ENCODE measurements around the gene CDCA3.
A peak's percentile ranks its signal among the peaks of the same experiment; 100 is the strongest.

Gene CDCA3

DNA sequence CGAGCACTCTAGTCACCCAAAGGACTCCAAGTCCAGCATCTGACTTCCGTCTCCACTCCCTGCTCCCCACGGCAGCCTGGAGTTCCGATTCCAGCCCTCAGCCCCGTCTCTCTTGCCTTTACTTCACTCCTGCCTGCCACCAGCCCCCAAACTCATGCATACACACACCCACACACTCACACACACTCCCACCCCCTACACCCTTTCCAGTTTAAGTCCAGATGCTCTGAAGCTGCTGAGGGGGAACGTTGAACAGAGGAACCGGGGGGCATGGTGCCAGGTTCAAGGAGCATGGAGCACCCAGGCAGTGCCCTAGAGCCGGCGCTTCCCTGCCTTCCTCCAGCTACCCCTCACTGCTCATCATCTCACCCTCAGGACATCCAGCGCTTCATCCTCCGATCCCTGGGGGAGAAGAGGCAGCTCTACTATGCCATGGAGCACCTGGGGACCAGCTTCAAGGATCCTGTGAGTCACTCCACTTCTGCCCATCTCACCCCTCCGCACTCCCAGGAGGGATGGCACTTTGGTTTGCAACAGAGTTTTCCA lies 19.6 kb downstream of the CDCA3 start:
- no peak for DNase-seq

DNA sequence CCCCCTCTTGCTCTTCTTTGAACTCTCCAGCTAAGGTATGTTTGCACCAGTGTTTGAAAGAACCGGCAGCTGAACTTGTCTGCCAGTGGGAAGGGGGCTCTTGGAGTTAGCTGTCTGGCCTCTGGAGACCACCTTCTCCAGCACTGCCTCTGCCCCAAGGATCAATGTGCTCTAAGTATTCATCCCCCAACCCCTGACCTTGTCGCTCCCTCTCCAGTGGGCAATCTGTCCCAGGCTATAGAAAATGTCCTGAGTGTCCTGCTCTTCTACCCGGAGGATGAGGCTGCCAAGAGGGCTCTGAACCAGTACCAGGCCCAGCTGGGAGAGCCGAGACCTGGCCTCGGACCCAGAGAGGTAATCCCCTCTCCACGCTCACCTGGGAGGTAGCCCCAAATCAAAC lies 20.1 kb downstream of the CDCA3 start:
- no peak for DNase-seq

DNA sequence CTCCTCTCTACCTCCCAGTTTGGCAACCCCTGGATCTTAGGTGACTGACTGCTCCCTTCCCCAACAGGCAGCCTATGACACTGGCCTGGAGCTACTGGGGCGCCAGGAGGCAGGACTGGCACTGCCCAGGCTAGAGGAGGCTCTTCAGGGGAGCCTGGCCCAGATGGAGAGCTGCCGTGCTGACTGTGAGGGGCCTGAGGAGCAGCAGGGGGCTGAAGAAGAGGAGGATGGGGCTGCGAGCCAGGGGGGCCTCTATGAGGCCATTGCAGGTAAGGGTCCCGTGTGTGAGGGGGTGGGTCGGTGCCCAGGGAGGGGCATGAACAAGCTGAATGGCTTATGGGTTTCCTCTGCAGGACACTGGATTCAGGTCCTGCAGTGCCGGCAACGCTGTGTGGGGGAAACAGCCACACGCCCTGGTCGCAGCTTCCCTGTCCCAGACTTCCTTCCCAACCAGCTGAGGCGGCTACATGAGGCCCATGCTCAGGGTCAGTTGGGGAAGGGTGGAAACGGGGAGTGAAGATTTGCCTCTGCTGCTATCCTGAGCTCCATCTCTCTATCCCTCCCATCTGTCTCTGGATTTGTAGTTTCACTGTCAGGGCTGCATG lies 20.7 kb downstream of the CDCA3 start:
- DNase-seq: no peak

DNA sequence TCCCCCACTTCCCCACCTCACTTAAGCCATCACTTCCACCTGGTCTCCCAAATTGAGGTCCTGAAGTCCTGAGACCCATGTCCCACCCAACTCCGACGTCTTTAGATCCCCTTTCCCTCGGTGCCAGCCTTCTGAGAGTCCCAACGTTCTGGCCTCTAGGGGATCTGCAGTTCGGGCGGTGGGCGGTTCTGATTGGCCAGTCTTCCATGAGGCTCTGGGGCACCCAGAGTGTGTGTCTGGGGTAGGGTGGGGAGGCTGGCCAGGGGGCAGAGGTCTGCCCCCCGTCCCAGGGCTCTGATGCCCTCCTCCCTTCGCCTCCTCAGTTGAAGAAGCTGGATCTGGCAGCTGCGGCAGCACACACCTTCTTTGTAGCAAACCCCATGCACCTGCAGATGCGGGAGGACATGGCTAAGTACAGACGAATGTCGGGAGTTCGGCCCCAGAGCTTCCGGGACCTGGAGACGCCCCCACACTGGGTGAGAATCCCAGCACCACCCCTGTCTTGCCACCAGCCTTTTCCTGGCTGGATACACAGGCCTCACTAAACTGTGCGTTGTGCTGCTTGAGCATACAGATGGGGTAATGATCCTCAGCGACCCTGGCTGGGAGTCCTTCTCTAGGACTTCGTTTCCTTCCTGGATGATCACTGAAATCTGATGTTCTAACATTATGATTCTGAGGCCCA lies 21.4 kb downstream of the CDCA3 start:
- no peak for DNase-seq

DNA sequence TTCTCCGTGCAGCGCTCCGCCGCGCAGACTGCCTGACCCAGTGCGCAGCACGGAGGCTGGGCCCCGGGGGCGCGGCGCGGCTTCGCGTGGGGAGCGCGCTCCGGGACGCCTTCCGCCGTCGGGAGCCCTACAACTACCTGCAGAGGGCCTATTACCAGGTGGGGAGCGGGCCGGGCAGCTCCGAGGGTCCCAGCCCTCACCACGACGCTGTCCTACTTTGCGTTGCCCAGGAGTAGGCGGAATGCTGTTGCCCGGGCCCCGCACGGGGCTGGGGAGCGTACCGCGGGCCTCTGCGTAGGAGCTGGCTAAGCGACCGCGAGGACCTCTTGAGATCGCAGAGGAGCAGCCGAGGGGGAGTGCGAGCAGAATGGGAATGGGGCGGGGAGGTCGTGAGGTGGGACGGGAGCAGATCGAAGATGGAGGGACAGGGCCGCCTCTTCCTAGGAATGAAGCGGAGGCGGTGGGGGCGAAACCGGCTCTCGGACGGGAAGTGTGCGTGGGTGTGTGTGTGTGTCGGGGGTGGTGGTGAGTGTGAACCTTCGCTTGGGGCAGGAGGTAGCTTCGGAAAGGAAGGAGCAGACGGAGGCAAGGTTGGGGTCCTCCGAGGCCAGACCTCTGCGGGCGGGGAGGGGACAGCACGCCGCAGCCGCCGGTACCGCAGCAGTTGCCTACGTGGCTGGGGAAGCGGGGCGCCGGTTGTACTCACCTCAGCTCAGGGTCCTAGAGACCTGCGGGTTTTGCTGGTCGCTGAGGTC lies 22.1 kb downstream of the CDCA3 start:
- peak; percentile 57 for DNase-seq

DNA sequence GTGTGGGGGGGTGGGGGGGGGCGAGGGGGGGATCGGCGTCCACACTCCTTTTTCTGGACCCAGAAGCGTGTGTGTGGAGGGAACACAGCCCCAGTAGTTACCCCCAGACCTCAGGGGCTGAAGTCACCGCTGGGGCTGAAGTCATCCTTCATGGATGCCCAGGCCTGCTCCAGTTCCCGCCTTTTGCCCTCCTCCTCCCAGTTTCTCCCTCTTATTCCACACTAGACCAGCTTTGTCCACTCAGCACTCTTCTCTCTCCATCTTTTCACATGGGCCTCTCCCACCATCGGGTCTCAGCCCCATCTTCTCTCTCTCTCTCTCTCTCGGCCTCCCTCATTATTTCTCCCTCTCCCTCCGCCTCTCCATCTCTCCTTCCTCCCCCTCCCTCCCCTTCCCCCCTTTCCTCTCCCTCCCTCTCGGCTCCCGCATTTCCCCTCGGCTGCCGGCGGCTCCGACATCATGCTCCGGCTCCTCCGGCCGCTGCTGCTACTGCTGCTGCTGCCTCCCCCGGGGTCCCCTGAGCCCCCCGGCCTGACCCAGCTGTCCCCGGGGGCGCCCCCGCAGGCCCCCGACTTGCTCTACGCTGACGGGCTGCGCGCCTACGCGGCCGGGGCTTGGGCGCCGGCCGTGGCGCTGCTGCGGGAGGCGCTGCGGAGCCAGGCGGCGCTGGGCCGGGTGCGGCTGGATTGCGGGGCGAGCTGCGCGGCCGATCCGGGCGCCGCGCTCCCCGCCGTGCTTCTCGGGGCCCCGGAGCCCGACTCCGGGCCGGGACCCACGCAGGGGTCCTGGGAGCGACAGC lies 22.9 kb downstream of the CDCA3 start, which contains the start of gene P3H3:
P3H3 (plus strand) TSS at position 426 of the 799 bp plus-strand sequence; CDS start at position 460, 34 bp downstream.
- peak; percentile 48 for DNase-seq

DNA sequence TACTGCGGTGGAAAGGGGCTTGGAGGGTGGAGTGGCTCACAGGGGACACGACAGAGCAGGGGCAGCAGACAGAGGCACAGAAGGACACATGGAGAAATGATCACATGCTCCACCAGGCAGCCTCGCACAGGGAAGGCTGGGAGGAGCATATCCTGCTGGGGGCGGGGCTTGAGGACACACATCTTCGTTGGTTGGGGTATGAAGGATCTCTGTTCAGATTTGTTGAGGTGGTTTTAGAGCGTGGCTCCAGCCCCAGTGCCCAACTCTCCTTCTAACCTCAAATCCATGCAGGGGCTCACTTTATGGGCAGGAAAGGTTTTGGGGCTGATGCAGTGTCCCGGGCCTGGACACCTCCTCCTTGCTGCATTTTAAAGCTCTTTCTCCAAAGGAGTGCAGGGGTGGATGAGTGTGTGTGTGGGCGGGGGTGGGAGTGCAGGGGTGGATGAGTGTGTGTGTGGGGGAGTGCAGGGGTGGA lies 23.6 kb downstream of the CDCA3 start:
- peak; percentile 80 for DNase-seq

DNA sequence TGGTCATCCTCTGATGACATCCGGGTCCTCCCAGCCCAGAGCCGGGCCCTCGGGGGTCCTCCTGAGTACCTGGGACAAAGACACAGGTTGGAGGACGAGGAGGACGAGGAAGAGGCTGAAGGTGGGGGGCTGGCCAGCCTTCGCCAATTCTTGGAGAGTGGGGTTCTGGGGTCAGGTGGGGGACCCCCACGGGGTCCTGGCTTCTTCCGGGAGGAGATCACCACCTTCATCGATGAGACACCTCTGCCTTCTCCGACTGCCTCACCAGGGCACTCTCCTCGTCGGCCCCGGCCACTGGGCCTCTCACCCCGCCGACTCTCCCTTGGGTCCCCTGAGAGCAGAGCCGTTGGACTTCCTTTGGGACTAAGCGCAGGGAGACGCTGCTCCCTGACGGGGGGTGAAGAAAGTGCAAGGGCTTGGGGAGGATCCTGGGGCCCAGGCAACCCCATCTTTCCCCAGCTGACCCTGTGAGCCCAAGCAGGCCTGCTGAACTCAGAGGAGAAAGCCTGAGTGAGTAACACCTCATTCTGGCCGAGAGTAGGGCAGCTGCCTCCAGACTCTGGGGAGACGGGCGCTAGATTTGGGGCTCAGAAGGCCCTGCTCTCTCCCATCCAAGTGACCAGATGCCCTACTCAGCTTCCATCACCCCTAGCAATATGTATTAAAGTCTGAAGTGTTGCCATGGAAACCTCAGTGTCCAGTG lies 24.2 kb downstream of the CDCA3 start:
- no peak for DNase-seq

DNA sequence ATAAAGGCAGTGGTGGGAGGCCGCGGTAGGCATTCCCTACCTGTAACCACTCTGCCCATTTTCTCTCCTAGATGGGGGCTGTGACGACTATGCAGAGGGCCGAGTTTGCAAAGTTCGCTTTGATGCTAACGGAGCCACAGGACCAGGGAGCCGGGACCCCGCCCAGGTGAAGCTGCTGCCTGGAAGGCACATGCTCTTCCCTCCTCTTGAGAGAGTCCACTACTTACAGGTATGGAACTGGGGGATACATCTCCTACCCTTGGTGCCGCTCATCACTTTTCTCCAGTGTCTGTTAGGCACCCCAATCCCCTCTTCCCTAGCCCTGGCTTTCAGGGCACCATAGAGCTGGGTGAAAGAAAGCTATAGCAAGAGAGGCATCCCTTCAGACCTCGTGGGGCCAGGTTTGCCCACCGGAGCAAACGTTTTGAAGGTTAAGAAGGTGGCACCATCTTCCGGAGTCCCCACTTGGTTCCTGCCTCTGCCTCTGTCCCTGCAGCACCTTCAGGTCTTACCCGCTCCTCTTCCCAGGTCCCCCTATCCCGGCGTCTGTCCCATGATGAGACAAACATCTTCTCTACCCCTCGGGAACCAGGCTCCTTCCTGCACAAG lies 24.9 kb downstream of the CDCA3 start:
- no peak for DNase-seq

DNA sequence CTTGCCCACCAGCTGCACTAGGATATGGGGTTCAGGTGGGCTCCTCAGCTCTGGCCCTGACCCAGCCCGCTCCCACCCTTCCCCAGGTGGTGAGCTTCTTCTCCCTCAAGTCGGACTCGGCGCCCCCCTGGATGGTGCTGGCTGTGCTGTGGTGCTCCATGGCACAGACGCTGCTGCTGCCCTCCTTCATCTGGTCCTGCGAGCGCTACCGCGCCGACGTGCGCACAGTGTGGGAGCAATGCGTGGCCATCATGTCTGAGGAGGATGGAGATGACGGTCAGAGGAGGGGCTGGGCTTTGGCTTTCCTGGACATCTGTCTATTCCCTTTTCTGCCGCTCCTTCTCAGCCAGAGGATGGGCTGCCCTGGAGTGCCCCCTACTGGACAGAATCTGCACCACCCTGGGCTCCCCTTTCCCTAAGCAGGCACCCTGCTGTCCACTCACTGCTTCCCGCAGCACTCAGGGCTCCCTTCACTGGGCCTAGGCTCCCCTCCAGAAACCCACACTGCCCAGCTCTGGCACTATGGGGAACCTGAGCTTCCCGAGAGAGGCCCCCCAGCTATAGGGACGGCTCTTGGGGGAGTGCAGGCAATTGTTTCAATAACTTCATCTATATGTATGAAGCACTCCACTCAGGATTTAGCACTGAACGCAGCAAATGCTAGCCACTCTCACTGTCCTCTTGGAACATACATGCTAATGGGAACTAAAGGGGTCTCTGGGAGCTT lies 25.5 kb downstream of the CDCA3 start:
- peak; percentile 88 for DNase-seq

DNA sequence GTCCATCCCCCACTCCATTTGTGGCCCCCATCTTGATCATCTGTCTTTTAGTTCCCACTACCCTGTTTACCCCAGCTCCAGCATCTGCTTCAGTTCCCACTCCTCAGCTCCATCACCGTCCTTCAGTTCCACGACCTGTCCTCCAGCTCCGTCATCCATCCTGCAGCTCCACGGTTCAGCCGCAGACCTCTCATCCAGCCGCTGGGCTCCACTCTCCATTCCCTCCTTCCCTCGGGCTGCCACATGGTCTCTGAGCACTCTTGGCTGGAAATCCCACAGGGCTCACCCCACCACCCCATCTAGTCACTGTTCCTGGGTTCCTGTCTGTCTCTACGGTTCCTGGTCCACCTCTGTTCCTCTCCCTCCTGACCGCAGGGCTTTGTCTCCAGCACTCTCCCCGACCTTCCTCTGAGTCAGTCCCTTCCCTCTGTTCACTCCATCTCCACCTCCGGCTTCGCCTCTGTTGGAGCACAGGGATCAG lies 26.1 kb downstream of the CDCA3 start:
- DNase-seq: no peak

DNA sequence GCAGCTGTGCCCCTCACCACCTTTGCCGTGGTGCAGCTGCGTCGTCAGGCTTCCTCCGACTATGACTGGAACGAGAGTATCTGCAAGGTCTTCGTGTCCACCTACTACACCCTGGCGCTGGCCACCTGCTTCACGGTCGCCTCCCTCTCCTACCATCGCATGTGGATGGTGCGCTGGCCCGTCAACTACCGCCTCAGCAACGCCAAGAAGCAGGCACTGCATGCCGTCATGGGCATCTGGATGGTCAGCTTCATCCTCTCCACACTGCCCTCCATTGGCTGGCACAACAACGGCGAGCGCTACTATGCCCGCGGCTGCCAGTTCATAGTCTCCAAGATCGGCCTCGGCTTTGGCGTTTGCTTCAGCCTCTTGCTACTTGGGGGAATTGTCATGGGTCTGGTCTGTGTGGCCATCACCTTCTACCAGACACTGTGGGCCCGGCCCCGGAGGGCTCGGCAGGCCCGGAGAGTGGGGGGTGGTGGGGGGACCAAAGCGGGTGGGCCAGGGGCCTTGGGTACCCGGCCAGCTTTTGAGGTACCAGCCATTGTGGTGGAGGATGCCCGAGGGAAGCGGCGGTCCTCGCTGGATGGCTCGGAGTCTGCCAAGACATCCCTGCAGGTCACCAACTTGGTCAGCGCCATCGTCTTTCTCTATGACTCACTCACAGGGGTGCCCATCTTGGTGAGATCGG lies 26.9 kb downstream of the CDCA3 start:
- no peak for DNase-seq

DNA sequence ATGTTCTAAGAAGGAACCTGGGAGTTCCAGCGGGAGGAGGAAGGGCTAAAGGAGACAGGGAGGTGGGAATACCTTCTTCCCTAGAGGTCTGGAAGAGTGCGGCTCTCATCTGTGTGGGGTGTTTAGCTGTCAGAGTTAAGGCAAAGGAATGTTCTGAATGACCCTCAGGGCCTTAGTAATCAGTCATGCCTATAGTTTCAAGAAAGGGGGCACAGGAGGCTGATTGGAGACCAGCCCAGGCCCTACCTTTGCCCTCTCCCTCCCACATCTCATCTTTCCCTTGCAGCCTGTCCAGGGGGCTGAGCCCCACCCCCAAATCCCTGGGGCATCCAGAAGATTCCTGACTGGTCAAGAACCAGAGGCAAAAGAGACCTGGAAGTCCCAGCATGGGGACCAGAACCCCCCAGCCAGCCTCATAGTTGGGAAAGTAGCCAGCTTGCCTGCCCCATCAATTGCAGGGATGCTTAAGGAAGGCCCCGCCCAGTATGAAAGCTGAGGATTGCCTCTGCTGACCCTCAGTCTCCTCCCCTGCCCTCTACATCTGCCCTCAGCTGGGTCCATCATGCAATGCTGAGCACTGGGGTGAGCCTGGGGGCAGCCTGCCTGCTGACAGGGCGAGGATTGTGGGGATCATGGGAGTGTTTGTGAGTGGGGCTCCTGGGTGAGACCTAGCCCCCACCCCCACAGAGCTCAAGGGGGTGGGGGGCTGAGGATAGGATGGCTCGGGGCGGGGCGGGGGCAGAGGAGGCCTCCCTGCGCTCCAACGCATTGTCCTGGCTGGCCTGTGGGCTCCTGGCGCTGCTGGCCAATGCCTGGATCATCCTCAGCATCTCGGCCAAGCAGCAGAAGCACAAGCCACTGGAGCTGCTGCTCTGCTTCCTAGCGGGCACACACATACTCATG lies 27.7 kb downstream of the CDCA3 start:
- no peak for DNase-seq

DNA sequence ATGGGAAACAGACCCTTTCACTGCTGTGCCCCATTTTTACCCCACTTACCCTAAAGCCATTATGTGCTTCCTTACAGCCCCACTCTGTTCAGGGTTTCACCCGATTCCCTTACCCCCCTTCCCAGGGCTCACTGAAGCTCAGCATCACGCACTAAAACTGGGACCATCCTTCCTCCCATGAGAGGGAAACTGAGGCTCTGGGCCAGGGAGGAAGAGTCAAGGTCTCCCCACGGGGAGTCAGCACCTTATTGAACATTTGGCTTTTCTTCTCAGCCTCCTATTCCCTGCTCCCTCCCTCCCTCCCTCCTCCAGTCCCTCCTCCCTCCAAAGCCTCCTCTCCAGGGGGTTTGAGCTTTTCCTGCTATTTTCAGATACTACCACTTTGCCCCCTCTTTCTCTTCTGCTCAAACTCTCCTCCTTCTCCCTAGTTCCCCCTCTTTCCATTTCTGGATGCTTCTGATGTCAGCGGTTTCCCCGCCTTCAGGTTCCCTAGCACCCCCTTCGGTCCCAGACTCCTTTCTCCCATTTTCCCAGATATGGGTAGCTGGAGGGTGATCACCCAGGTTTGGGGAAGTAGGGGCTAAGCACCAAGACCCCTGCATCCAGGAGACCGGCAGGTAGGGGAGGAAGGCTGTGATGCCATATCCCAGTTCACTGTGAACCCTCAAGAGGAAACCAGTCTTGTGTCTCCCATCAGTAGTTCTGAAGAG lies 28.5 kb downstream of the CDCA3 start:
- DNase-seq: no peak

DNA sequence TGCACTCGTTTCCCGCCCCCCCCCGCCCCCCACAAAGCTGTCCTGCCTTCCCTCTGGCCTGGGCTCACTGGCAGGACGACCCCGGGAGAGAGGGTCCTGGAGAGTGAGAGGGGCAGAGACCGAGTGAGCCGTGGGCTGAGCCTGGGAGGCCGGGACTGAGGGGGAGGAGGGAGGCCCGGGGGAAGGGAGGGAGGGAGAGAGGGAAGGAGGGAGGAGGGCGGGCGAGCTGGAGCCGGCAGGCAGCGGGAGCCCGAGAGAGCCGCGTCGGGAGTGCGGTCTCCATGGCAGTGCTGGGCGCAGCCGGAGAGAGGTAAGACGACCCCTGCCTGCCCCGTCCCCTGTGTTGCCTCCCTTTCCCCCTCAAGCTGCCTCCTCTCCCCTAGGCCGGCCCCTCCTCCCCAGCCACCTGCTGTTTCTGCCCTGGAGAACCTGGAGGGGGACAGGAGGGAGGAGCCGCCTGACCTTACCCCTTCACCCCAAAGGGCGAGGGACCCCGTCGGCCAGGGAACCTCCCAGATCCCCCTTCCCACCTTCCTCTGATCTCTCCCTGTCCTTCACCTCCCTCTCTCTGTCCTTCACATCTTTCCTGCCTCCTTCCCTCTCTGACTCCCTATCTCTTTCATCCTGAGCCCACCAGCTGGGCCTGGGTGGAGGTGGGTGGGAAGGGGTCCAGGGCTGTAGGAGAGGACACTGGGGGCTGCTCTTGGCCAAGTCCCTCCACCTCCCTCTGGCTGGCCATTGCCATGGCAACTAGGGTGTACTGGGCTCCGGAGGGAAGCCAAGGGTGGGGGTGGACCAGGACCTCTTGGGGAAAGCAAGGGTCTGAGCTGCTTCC lies 29.3 kb downstream of the CDCA3 start, which contains the start of gene GPR162:
GPR162 (plus strand) TSS at position 231 of the 835 bp plus-strand sequence. CDS start 2,078 bp downstream, outside the sequence.
- peak; percentile 31 for DNase-seq

DNA sequence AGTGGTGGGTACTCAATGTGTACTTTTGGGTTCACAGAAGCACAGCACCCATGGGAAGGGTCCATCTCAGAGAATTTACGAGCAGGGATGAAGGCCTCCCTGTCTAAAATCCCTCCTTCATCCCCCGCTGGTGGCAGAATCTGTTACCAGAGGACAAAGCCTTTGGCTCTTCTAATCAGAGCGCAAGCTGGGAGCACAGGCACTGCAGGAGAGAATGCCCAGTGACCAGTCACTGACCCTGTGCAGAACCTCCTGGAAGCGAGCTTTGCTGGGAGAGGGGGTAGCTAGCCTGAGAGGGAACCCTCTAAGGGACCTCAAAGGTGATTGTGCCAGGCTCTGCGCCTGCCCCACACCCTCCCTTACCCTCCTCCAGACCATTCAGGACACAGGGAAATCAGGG lies 30.9 kb downstream of the CDCA3 start:
- no peak for DNase-seq

Data from stimulated activated CD4-positive, alpha-beta T cell treated with anti-CD3 and anti-CD28 coated beads, Interleukin-15, amount 100 ng/mL, for 24 hours (primary cell).